ENCODE data around the gene NFIC.
"Not testable (repeated sequence)": the region's sequence is repeated elsewhere in the genome, so short reads cannot be mapped to it uniquely, and the experiment has no call there.

Gene NFIC

DNA sequence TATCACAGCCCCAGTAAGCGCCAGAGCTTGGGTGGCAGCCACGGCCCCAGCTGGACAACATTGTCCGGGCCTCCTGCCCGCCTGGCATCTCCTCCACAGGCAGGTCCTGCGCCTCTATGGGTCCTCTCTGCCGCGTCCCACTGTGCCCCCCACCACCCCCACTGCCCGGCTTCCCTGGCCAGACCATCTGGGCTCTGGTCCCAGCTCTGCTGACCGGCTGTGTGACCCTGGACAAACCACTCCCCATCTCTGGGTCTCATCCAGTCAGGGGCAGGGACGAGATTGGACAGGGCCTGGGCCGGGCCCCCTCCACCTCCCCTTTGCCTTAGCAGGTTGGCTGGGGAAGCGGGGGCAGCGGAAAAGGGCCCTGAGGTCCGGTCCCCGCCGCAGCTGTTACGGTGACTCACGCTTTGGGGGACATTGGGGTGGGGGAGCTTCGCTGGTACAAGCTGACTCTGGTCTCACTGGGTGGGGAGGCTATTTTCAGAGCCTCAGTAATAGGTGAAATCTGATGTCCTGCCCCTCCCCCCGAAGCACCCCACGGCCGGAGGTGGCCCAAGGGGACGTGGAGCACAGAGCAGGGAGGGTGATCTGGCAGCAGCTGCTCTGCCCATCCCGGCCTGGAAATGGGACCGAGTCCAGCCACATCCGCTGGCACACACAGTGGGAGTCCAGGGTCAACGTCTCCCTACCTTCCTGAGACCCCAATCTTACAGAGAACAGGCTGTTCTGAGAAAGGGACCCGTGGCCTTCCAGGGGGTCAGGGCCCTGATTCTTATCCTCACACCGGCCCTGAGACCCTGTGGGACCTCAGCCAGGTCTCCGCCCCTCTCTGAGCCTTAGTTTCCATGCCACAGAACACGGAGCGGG lies 9.1 kb downstream of the NFIC start:
- no peak for DNase-seq

DNA sequence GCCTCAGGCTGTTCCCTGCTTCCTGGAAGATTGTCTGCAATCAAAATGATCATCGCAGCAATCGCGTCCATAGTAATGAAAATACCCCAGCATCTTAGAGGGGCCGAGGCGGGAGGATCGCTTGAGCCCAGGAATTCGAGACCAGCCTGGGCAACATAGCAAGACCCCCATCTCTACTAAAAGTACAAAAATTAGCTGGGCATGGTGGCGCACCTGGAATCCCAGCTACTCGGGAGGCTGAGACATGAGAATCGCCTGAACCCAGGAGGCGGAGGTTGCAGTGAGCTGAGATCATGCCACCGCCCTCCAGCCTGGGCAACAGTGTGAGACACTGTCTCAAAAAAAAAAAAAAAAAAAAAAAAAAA lies 9.7 kb downstream of the NFIC start:
- DNase-seq = not testable (repeated sequence)

DNA sequence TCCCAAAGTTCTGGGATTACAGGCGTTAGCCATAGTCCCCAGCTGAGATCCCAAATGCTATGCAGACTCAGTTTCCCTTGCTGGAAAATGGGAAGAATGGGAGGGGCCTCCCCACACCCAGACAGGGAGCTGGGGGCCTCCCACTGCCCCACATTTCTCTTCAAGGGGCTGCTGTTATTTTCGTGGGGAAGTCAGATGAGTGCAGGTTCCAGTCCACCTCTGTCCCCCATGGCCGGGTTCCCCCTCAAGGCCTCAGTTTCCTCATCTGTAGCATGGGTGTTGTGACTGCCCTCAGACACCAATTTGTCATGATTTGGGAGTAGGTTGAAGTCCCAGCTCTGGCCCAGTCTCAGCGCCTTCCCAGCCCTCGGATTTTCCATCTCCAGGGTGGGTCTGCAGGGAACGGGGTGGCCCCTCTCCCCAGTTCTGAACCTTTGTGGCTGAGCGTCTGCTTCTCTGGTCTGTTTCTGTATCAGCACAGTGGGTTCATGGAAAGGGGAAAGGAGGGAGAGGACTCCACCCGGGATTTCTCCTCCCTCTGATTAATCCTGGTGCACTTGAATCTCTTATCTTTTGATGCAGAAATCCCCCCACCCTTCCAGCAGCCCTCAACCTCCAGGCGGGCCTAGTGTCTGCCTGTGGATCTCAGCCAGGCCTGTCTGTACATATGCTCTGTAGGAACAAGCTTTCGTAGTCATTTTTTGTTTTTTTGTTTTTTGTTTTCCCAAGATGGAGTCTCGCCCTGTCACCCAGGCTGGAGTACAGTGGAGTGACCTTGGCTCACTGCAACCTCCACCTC lies 12.2 kb downstream of the NFIC start:
- peak; percentile 74 for DNase-seq

DNA sequence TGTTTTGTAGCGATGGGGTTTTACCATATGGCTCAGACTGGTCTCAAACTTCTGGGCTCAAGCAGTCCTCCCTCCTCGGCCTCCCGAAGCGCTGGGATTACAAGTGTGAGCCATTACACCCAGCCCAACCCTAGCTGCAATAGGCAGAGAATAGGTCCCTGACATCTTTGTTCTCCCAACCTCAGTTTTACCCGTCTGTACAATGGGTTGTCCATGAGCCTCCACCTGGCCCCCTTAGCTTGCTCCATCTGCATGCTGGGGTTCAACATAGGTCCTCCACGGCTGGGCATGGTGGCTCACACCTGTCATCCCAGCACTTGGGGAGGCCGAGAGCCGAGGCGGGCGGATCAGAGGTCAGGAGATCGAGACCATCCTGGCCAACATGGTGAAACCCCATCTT lies 14.4 kb downstream of the NFIC start:
- DNase-seq = no peak

DNA sequence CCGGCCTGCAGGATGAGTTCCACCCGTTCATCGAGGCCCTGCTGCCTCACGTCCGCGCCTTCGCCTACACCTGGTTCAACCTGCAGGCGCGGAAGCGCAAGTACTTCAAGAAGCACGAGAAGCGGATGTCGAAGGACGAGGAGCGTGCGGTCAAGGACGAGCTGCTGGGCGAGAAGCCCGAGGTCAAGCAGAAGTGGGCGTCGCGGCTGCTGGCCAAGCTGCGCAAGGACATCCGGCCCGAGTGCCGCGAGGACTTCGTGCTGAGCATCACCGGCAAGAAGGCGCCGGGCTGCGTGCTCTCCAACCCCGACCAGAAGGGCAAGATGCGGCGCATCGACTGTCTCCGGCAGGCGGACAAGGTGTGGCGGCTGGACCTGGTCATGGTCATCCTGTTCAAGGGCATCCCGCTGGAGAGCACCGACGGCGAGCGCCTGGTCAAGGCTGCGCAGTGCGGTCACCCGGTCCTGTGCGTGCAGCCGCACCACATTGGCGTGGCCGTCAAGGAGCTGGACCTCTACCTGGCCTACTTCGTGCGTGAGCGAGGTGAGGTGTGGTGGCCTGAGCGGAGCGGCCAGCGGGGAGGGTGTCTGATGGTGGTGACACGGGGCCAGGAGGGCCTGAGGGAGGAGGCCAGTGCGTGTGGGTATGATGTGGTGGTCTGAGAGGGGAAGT lies 15.5 kb downstream of the NFIC start:
- DNase-seq = no peak

DNA sequence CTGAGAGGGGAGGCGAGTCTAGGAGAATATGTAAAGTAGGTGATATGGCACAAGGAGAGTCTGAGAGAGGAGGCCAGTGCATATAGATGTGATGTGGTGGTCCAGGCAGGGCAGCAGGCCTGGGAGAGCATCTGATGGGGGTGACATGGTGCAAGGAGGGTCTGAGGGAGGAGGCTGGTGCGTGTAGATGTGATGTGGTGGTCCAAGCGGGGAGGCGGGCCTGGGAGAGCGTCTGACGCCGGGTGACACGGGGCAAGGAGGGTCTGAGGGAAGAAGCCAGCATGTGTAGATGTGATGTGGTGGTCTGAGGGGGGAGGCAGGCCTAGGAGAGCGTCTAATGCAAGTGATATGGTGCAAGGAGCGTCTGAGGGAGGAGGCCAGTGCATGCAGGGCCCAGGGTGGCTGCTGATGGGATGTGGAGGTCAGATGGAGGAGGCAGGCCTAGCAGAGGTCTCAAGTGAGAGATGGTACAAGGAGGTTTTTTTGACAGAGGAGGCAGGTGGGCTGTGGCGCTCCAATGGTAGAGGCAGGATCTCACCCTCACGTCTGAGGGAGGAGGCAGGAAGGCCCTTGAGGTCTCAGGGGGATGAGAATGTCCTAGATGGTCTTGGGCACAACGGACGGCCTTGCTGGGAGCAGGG lies 16.2 kb downstream of the NFIC start:
- no peak for DNase-seq

DNA sequence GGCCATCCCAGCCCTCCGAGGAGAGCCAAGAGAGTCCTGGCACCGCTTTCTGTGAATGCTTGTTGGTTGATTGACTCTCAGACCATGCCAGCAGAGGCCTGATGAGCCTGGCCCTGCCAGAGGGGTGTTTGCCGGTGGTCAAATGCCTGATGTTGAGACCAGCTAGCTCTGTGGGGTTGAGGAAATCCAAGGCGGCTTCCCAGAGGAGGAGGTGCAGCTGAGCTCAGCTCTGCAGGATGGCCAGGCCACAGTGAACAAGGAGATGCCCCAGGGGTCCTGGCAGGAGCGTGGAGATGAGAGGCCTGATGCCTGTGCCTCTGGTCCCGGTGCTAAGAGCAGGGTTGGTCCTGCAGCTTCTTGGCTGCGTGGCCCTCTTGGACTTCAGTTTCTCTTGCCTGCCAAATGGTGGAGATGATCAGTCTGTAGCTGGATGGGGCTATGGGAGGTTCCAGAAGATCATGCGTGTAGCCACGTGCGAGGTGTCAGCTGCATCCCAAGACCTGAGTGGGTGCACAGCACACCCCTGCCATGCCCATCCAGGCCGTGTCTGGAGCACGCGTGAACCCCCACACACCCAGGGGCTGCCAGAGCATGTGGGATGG lies 16.8 kb downstream of the NFIC start:
- DNase-seq = no peak

DNA sequence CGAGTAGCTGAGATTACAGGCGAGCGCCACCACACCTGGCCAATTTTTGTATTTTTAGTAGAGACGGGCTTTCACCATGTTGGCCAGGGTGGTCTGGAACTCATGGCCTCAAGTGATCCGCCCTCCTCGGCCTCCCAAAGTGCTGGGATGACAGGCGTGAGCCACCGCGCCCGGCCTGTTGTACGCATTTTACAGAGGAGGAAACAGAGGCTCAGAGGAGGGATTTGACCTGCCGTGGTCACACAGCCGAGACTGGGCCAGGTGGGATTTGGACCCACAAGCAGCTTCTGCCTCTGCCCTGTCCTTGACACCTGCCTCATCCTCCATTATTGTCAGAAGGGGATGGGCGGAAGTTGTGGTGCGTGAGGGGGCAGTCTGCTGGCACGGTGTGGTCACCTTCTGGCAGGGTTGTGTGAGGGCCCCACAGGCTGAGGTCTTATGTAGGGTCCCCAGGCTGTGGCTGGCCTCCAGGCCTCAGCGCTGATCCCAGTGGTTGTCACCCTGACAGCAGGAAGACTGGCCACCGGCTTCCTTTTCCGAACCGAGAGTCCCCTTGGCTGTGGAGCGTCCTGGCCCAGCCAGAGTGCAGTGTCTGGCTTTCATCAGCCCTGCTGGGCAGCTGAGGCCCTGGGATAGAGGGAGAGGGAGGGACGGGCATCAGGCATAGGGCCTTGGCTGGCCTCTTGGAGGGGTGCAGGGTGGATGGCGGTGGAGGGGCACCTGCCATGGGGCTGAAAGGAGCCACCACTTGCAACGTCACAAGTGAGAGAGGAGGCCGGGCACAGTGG lies 20.3 kb downstream of the NFIC start:
- DNase-seq = no peak

DNA sequence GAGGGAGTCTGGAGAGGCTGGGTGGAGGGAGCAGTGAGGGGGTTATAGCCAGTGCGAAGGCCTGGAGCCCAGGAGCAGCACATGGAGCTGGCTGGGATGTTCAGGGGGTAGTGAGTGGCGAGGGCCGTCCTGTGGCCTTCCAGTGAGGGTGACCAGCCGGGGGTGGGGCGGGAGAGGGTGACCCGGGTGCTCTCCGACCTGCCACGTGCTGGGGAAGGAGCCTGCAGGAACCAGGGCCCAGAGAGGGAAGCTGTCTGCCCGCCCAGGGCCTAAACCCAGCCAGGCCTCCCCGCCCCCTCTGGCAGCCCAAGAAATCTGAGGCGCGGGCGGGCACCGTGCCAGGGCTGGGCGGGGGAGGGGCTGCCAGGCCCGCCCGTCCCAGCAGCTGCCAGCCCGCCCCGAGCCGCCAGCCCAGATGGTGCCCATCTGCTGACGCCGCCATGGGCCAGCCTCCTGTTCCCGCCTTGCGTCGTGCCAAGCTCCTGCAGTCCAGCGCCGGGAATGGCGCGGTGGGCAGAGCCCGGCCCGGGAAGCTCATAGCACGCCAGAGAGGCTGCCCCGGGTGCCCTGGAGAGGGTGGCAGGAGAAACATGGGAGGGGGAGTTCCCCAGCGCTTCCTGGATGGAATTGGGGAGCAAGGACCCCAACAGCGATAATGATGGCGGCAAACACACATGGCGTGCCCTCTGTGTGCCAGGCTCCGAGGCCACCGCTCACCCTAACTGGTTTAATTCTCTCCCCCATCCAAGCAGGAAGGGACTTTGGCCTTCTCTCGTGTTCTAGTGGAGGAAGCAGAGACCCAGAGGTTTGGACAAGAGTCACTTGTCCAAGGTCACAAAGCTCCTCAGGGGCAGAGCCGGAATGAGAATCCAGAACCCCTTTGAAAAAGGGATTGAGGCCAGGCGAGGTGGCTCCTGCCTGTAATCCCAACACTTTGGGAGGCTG lies 21.5 kb downstream of the NFIC start:
- DNase-seq = peak; percentile 72

DNA sequence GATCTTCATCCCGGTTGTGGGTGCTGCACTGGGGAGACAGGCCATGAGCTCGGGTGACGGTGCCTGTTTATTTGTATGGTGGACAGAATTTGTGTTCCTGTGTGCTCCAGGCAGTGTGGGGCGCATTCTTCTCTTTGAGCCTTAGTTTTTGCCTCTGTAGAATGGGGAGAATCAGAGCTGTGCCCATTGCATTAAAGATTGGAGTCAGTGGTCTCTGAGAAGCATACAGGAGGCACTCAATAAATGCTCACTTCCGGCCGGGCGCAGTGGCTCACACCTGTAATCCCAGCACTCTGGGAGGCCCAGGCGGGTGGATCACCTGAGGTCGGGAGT lies 23.0 kb downstream of the NFIC start:
- DNase-seq = no peak

DNA sequence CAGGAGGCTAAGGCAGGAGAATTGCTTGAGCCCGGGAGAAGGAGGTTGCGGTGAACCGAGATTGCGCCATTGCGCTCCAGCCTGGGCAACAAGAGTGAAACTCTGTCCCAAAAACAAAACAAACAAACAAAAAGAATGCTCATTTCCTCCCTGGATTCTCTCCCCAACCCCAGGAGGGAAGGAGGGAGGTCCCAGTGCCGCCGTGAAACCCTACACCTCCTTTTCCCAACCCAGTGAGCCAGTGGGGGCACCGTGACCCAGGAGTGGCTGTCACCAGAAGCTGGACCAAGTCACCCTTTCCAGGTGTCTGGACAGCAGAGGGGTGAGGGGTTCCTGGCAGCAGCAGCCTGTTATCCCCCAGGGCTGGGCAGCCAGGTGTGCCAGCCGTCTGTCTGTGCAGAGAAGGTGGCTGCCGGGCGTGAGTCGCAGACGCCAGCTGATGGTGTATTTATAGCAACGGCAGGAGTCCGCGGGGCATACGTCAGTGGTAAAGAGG lies 23.5 kb downstream of the NFIC start:
- no peak for DNase-seq

DNA sequence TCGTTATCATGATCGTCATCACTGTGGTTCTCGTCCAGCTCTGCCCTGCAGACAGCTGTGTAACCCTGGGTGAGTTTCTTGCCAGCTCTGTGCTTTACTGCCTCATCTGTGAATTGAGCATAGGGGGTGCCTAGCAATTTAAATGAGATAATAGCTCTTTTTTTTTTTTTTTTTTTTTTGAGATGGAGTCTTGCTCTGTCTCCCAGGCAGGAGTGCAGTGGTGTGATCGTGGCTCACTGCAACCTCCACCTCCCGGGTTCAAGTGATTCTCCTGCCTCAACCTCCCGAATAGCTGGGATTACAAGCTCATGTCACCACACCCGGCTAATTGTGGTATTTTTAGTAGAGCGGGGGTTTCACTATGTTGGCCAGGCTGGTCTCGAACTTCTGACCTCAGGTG lies 25.5 kb downstream of the NFIC start:
- not testable (repeated sequence) for DNase-seq

DNA sequence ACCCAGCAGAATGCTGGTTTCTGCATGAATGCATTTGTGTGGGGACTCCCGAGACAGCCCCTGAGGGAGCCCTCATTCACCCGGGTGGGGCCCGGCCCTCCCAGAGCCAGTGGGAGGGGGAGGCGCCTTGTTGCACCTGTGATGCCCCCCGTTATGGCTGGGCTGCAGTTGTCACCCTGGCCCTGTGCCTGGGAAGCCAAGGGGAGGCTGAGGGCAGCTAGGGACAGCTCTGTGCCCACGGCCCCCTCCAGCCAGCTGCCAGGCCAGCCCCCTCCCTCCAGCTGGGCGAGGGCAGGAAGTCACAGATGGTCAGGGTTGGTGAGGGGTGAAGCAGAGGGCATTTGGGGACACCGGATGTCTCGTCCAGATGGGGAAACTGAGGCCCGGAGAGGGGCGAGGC lies 26.1 kb downstream of the NFIC start:
- no peak for DNase-seq

DNA sequence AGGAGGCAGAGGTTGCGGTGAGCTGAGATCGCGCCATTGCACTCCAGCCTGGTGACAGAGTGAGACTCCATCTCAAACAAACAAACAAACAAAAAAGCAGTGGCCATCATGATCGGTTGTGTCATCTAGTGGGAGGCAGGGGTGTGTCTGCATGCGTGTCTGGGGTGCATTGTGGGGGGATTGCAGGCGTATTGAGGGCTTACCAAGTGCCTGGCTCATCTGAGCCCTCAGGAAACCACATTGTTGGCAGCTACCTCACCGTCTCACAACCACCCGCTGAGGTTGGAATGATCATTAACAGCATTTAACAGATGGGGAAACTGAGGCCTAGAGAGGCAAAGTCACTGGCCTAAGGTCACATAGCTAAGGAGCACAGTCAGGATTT lies 30.5 kb downstream of the NFIC start:
- DNase-seq = no peak

DNA sequence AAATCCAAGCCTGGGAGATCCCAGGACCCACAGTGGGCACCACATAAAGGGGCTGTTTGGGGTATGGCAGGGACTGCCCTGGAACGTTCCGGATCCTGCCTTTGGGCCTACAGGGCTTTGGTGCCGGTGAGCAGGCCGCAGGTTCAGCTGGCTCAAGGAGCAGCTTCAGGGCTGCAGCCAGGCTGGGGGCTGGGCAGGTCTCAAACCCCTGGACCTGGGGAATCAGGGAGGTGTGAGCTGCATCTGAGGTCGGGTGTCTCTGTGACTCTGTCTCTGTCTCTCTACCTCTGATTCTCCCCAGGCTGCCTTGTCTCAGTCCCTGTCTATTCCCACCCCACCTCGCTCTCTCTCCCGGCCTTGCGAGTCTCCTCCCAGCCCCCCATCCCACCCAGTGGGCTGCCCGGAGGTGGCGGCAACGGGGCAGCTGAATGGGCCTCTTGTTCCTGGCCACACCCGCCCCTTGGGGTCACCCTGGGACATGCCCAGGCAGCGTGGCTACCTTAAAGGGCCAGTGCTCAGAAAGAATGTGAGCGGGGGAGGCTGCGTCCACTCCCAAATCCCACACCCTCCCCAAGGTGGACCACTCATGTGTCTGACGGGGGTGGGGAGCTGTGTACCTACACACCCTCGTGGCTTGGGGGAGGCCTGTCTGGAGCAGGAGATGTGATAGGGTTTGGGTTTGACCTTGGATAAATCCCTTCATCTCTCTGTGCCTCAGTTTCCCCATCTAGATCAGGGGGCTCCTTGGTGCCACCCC lies 31.1 kb downstream of the NFIC start:
- peak; percentile 62 for DNase-seq

DNA sequence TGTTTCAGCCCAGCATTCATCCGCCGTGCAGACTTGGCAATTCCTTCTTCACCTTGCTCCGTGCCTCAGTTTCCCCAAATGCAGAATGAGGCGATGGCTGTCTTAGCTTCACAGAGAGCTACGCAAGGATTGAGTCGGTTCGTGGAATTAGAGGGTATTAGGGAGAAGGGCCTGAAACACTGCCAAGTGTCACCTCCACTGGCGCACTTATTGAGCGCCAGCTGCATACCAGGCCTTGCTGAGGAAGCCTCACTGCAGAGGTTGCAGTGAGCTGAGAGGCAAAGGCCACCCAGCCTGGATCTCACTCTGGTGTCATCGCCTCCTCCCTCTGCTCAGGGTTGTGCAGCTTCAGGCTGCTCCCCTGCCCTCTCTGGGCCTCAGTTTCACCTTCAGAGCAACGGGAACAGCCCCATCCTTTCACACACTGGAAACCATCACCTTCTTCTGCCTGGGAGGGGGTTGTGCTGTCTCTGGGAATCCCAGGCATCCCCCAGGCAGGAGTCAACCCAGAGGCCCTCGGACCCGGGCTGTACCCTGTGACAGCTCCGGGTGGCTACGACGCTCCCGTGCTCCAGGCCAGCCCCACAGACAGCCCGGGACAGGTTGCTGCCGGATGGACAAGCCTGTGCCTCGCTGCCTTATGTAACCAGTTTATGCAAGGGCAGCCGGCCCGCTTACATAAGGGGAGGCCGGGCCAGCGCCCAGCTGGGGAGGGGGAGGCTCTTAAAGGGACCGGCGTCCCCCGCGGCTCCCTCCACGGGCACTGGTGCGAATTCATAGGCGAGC lies 31.9 kb downstream of the NFIC start:
- DNase-seq = no peak

DNA sequence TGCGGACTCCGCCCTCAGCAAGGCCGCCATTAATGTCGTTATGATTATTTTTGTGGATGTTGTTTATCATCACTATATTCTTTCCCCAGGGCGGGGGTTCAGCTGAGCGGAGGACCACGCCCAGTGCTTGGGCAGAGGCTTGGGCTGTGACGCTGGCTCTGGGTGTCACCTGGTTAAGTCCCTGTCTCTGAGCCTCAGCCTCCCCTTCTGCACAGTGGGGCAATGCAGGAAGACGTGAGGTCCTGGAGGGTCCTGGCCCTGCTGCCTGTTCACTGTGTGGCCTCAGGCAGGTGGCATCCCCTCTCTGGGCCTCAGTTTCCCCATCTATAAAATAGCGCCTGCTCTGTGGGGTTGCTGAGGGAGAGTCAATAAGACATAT lies 32.5 kb downstream of the NFIC start:
- no peak for DNase-seq

DNA sequence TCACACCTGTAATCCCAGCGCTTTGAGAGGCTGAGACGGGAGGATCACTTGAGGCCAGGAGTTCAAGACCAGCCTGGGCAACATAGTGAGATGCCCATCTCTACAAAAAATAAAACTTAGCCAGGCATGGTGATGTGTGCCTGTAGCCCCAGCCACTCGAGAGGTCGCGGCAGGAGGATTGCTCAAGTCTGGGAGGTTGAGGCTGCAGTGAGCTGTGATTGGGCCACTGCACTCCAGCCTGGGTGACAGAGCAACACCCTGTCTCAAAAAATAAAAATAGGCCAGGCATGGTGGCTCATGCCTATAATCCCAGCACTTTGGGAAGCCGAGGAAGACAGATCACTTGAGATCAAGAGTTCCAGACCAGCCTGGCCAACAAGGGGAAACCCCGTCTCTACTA lies 32.9 kb downstream of the NFIC start:
- DNase-seq = not testable (repeated sequence)

Data from hematopoietic multipotent progenitor cell treated with erythropoietin and hydrocortisone succinate and interleukin-3 and kit ligand, for 4 days (in vitro differentiated cells).